Sciatic nerve (tissue), 2 donors: ENCODE results near the gene MFSD6. TPM values are rescaled to one million over a fixed set of nuclear protein-coding genes. Genes with fewer than 3 reads are reported as not detected.

Experiments used
- ATAC-seq: fragments of 200-7000 bp; cut with Tn5 transposase; one replicate; pipeline ENCODE4 v1.9.1; 2020; ENCODE audit warnings: mild to moderate bottlenecking, moderate library complexity
- DNase-seq: peaks from one replicate; pipeline ENCODE4 v3.0.0-alpha.2; 2020; ENCODE audit warnings: low spot score
- intact Hi-C: fragments of 100-400 bp; cut with DNase I; formaldehyde crosslinking; loops from one replicate; pipeline ENCODE4 v1.14.2; 2022
- total RNA-seq: library from RNA; stranded (reverse); fragmentation: NEBNext Ultra II Directional; extraction: Animal tissue kit (Norgen Biotek cat#: 25700); gene quantifications from one replicate; pipeline ENCODE4 v1.2.1, GENCODE V29; 2021
- donor health status: DM: no; HTN: no; CAD: no.
- donor health status: DM: no; HTN: no; CAD: no.

Gene MFSD6
- total RNA-seq, 1 donor from 2014 or later: 47.5 TPM

GRCh38 chr2:190402986-190403603 lies 5.1 kb upstream of the MFSD6 start:
- DNase-seq: no peak
- ATAC-seq: no peak
- intact Hi-C loops: no loop called here

GRCh38 chr2:190404487-190404886 lies 3.7 kb upstream of the MFSD6 start:
- intact Hi-C loops: no loop called here
- ATAC-seq (no peak), DNase-seq (no peak)

- DNase-seq (no peak), ATAC-seq (no peak)
- intact Hi-C loops: no loop called here
Measured at GRCh38 chr2:190405070-190405469, 3.1 kb upstream of the MFSD6 start.

GRCh38 chr2:190405995-190406394 lies 2.2 kb upstream of the MFSD6 start:
- ATAC-seq: no peak

GRCh38 chr2:190406805-190407204 lies 1.4 kb upstream of the MFSD6 start:
- intact Hi-C loops: no loop called here
- ATAC-seq (no peak), DNase-seq (no peak)

More at GRCh38 chr2:190405995-190406394, 2.2 kb upstream of the MFSD6 start:
- intact Hi-C loops: no loop called here
- DNase-seq: no peak

GRCh38 chr2:190407246-190407661 lies 901 bp upstream of the MFSD6 start:
- intact Hi-C loops: no loop called here
- ATAC-seq (peak; percentile 9), DNase-seq (no peak)

GRCh38 chr2:190408538-190409271 lies 550 bp downstream of the MFSD6 start:
- peak; percentile 56 for ATAC-seq
- intact Hi-C loops: no loop called here
- peak; percentile 73 for DNase-seq

GRCh38 chr2:190409616-190410015 lies 1.5 kb downstream of the MFSD6 start:
- DNase-seq (no peak), ATAC-seq (no peak)
- intact Hi-C loops: no loop called here

GRCh38 chr2:190410166-190410565 lies 2.0 kb downstream of the MFSD6 start:
- ATAC-seq (no peak), DNase-seq (no peak)
- intact Hi-C loops: no loop called here

- ATAC-seq (no peak), DNase-seq (no peak)
- intact Hi-C loops: no loop called here
Measured at GRCh38 chr2:190412966-190413365, 4.8 kb downstream of the MFSD6 start.

GRCh38 chr2:190413421-190413820 lies 5.3 kb downstream of the MFSD6 start:
- DNase-seq: no peak
- no peak for ATAC-seq
- intact Hi-C loops: no loop called here

GRCh38 chr2:190415251-190415650 lies 7.1 kb downstream of the MFSD6 start:
- ATAC-seq (no peak), DNase-seq (no peak)
- intact Hi-C loops: no loop called here

GRCh38 chr2:190415794-190416775 lies 7.9 kb downstream of the MFSD6 start:
- intact Hi-C loops: no loop called here
- no peak for DNase-seq
- ATAC-seq: peak; percentile 57

- intact Hi-C loops: no loop called here
- peak; percentile 53 for ATAC-seq
- no peak for DNase-seq
Measured at GRCh38 chr2:190417045-190417842, 9.1 kb downstream of the MFSD6 start.

GRCh38 chr2:190418727-190419126 lies 10.6 kb downstream of the MFSD6 start:
- no peak for ATAC-seq
- intact Hi-C loops: no loop called here
- no peak for DNase-seq

GRCh38 chr2:190420801-190421200 lies 12.6 kb downstream of the MFSD6 start:
- intact Hi-C loops: no loop called here
- no peak for DNase-seq
- ATAC-seq: no peak

- intact Hi-C loops: no loop called here
- DNase-seq: no peak
- ATAC-seq: peak; percentile 63
Measured at GRCh38 chr2:190425221-190425866, 17.2 kb downstream of the MFSD6 start.

GRCh38 chr2:190425883-190426658 lies 17.9 kb downstream of the MFSD6 start:
- ATAC-seq (no peak), DNase-seq (no peak)
- intact Hi-C loops: no loop called here
